ENCODE results near the gene SEMA4C.

Gene SEMA4C, protein sequence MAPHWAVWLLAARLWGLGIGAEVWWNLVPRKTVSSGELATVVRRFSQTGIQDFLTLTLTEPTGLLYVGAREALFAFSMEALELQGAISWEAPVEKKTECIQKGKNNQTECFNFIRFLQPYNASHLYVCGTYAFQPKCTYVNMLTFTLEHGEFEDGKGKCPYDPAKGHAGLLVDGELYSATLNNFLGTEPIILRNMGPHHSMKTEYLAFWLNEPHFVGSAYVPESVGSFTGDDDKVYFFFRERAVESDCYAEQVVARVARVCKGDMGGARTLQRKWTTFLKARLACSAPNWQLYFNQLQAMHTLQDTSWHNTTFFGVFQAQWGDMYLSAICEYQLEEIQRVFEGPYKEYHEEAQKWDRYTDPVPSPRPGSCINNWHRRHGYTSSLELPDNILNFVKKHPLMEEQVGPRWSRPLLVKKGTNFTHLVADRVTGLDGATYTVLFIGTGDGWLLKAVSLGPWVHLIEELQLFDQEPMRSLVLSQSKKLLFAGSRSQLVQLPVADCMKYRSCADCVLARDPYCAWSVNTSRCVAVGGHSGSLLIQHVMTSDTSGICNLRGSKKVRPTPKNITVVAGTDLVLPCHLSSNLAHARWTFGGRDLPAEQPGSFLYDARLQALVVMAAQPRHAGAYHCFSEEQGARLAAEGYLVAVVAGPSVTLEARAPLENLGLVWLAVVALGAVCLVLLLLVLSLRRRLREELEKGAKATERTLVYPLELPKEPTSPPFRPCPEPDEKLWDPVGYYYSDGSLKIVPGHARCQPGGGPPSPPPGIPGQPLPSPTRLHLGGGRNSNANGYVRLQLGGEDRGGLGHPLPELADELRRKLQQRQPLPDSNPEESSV

DNA sequence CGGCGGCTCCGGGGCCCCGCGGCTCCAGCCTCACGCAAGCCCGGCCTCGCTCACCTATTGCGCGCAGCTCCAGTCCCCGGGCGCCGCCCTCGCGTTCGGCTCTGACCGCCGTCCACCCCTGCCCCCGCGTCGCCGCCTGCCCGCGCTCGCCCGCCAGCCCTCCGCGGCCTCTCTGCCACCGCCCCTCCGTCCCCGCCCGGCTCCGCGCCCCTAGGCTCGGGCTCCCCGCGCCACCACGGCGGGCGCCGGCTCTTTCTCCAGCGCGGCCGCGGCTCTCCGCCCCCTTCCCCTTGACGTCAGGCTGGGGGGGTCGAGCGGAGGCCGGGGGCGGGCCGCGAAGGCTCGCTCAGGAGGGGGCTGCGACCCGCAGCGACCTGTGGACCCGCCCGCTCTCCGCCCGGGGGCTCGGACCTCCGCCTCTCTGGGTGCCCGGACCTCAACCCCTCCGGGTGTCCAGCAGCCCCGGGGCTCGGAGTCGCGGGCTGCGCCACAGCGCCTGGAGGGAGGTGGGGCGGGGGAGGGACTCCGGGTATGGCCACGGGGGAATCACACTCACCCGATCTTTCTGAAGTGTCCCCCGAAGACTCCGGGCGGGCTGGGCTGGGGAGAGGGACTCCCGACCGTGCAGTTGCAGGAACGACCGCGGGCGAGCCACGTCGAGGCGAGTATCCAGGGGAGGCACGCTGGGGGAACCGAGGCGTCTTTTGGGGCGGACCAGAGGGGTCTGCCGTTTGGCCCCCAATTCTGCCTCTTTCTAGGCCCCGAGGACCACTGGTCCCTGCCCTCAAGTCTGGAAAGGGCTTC is at the start of gene SEMA4C:
Gene SEMA4C, minus strand, starts transcription at position 259 of the 804 bp plus-strand sequence. CDS start 2,194 bp downstream, outside the sequence.
- peak; percentile 49 for DNase-seq (ENCODE audit: low spot score)

DNA sequence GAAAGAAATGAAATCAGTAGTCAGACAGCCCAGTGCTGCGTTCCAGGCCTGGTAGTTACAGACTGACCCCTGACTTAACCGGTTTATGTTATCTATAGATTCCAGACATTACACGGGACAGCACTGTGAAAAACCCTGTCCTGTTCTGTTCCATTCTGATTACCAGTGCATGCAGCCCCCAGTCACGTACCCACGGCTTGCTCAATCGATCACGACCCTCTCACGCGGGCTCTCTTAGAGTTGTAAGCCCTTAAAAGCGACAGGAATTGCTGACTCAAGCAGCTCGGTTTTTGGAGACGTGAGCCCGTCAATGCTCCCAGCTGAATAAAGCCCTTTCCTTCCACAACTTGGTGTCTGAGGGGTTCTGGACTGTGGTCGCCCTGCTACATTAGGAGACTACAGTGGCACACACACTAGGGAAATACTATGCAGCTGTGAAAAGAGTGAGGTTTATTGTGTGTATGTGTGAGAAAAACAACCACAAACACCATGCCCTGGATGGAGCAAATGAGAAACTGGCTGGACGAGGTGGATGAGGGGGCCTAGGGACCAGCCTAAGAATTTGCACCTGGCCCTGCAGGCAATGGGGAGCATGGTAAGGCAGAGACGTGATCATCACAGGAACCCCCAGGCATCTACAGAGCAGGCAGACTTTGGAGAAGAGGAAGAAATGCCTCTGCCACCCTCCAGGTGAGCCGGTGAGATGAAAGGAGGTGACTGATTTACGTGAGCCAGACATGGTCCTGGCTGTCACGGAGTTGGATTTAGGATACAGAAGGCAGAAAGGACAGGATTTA is 49.1 kb upstream of the SEMA4C start:
- no peak for DNase-seq (ENCODE audit: low spot score)

GRCh38 chr2:96918092-96918753 is 48.3 kb upstream of the SEMA4C start:
- no peak for DNase-seq (ENCODE audit: low spot score)

GRCh38 chr2:96916646-96917543 is 47.0 kb upstream of the SEMA4C start:
- no peak for DNase-seq (ENCODE audit: low spot score)

DNA sequence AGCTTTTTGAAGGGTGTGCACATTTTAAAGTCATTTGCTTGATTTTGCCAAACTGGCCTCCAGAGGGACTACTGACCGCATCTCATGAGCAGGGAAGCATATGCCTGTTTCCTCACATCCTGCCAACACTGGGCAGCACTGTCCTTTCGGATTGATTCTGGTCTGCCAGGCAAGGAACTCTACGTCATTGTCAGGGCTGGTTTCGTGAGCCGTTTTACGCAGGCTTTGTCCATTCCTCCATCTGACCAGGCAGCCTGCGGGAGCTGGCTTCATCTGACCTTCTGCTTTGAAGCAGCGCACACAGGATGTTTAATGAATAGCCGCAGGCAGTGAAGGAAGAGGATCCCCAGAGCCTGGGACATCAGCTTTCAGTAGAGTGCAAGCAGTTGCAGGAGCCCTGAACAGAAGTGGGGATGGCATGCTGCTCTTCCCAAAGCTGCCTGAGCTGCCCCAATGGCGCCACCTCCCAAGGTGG is 46.3 kb upstream of the SEMA4C start:
- peak; percentile 30 for DNase-seq (ENCODE audit: low spot score)

DNA sequence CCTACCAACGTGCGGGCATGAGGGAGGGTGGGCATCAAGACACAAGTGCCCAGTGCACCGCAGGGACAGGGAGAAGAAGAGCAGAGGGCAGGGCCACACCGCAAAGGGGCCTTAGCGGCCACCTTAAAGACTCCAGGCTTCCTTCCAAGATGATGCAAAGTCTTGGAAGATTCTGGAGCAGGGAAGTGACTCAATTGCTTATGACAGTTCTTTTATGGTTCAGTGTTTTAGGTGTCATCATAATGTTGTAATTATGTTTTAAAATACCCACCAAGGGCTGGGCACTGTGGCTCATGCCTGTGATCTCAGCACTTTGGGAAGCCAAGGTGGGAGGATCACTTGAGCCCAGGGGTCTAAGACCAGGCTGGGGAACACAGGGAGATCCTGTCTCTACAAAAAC is 44.5 kb upstream of the SEMA4C start:
- peak; percentile 40 for DNase-seq (ENCODE audit: low spot score)

GRCh38 chr2:96913398-96914202 is 43.7 kb upstream of the SEMA4C start:
- DNase-seq (ENCODE audit: low spot score): no peak

DNA sequence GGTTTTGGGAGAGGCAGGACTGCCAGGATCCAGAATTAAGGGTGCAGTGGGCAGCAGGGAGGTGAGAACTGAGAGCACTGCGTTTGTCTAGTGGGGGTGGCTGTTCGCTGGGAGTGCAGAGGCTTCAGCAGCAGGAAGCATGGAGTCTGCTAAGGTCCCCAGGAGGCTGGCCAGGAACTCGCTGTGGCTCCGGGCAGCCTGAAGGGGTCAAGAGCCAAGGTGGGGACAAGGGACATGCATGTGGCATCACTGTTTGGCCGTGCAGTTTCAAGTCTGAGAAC is 43.2 kb upstream of the SEMA4C start:
- no peak for DNase-seq (ENCODE audit: low spot score)

DNA sequence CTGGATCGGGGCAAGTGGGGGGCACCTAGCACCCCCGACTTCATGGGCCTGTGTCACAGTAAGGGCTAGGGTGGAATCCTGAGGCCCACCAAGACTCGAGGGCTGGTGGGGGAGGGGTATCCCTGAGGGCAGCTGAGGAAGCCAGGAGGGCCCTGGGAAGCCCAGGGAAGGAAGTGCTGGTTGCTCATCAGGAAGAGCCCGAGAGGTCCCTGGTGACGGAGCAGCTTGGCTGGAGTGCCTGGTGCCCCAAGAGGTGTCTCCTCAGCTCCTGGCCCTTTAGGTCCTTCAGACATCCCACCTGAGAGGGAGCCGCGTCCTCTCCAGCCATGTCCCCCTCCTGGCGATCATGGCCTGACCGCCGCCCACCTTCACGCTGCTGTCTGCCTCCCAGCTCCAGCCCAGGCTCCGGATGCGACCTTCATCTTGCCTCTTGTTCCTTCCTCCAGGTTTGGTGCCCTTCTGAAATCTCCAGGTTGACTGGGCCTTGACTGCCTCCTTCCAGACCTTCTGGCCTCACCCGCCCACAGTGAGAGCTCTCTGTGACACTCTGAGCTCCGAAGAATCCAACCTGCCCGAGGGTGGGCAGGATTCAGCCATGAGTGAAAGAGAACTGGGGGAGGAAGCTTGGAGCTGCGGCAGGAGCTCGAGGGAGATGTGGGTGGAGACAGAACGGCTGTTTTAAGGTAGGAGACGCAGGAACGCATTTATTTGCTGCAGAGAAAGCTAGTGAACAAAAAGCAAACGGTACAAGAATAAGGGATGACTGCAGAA is 42.7 kb upstream of the SEMA4C start:
- no peak for DNase-seq (ENCODE audit: low spot score)

- DNase-seq (ENCODE audit: low spot score): no peak
Observed at GRCh38 chr2:96909611-96910021, 39.7 kb upstream of the SEMA4C start.

- no peak for DNase-seq (ENCODE audit: low spot score)
Observed at GRCh38 chr2:96907115-96908041, 37.5 kb upstream of the SEMA4C start.

- no peak for DNase-seq (ENCODE audit: low spot score)
Observed at GRCh38 chr2:96906729-96907114, 36.8 kb upstream of the SEMA4C start.

DNA sequence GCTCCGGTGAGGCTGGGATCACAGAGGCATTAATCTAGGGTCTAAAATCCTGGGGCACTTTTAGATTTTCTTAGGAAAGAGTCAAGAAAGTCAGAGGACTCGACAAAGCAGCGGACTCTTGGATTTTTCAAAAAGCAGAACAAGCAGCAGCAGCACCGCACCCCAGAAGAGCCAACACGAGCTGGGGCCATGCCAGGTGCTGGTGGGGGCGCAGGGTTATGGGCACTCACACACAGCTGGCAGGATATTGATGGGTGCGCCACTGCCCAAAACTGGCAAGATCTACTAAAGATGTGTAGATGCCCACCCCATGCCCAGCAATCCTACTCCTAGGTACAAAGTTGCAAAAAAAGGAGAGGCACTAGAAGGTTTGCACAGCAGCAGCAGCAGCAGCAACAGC is 33.9 kb upstream of the SEMA4C start:
- DNase-seq (ENCODE audit: low spot score): no peak

DNA sequence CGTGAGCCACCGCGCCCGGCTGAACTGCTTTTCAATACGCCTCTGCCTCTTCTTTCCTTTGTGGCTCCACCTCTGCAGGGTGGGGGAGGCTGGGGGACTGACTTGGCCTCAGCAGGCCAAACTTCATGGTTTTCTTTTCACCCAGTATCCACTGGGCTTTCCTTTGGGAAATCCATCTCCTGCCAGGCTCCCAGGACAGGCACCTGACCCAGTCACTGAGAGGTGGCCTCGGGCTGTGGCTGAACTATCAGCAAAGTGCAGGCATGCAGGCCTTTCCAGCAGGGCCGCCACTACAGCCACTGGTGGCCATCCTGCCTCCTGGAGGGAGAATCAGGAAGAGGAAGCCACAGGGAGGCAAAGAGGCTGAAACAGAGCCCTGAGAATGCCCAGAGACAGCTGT is 33.4 kb upstream of the SEMA4C start:
- no peak for DNase-seq (ENCODE audit: low spot score)

GRCh38 chr2:96900237-96900636 is 30.4 kb upstream of the SEMA4C start:
- no peak for DNase-seq (ENCODE audit: low spot score)

GRCh38 chr2:96899413-96899741 is 29.5 kb upstream of the SEMA4C start:
- DNase-seq (ENCODE audit: low spot score): no peak

DNA sequence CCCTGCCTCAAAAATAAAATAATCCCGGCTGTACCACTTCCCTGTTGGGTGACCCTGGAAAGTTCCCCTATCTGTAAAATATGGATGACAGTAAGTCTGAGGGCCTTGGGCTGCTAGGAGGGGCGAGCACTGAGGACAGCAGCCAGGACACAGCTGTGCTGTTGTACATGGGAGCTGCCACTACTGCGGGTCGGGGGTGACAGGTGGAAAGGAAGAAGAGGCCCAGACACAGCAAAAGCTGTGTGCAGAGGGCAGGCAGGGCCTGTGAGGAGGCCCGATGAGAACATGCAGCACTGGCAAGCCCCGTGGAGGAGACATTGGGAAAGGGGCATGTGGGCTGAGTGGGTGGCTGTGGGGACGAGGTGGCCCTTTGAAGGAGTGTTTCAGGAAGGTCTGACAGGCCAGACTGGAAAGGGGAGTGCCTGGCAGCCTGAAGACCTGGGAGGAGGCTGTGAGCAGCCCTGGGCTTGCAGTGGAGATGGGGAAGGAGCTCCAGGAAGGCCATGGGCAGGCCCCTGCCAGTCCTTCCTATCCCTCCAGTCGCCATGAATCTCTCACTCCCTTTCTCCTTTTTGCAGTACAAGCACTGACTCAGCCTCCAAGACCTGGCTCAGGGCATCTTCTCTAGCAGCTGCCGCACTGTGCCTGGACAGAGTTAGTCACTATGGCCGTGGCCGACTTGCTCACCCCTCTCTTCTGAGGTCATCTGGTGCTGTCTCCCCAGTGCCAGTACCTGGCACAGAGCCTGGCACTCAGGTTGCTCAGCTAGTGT is 28.9 kb upstream of the SEMA4C start:
- DNase-seq (ENCODE audit: low spot score): peak; percentile 67
